Activated CD4-positive, alpha-beta T cell treated with anti-CD3 and anti-CD28 coated beads, Interleukin-2, amount 50 U/mL, for 24 hours (primary cell): ENCODE data around the gene MISP.

Experiments used
- DNase-seq, 2 donors: peaks; one replicate each; pipeline ENCODE4 v3.0.0-alpha.2; 2020; ENCODE audit warnings: low read depth in 1 of 2, low spot score in 1 of 2

The MISP gene

GRCh38 chr19:771332-771785 is 20.4 kb downstream of the MISP start:
- DNase-seq = no peak

GRCh38 chr19:772063-772462 is 21.2 kb downstream of the MISP start:
- DNase-seq = no peak

- no peak for DNase-seq
Observed at GRCh38 chr19:772730-773436, 22.0 kb downstream of the MISP start.

GRCh38 chr19:776549-776948 is 25.6 kb downstream of the MISP start:
- DNase-seq = no peak

GRCh38 chr19:778910-779653 is 28.2 kb downstream of the MISP start:
- DNase-seq = no peak

- no peak for DNase-seq
Observed at GRCh38 chr19:780935-781334, 30.0 kb downstream of the MISP start.

- DNase-seq = no peak
Observed at GRCh38 chr19:781800-782184, 30.9 kb downstream of the MISP start.

GRCh38 chr19:782185-782877 is 31.4 kb downstream of the MISP start:
- no peak for DNase-seq

- no peak for DNase-seq
Observed at GRCh38 chr19:782878-783668, 32.2 kb downstream of the MISP start.

- no peak for DNase-seq
Observed at GRCh38 chr19:784541-784940, 33.6 kb downstream of the MISP start.

GRCh38 chr19:787536-787935 is 36.6 kb downstream of the MISP start:
- DNase-seq = no peak

GRCh38 chr19:788686-788982 is 37.7 kb downstream of the MISP start:
- DNase-seq = no peak

GRCh38 chr19:788983-789700 is 38.2 kb downstream of the MISP start:
- DNase-seq = no peak

- DNase-seq = no peak
Observed at GRCh38 chr19:789701-790060, 38.8 kb downstream of the MISP start.

GRCh38 chr19:791007-791566 is 40.2 kb downstream of the MISP start:
- DNase-seq = no peak

- no peak for DNase-seq
Observed at GRCh38 chr19:791567-792305, 40.8 kb downstream of the MISP start.

GRCh38 chr19:792306-792885 is 41.5 kb downstream of the MISP start:
- DNase-seq = no peak

- DNase-seq = no peak
Observed at GRCh38 chr19:793806-794205, 42.9 kb downstream of the MISP start.

- no peak for DNase-seq
Observed at GRCh38 chr19:795073-795611, 44.2 kb downstream of the MISP start.
